GM21423 (cell line): Measurements from ENCODE around the gene RAD51B.

Experiments
- ATAC-seq: cut with Tn5 transposase; IDR thresholded peaks from one replicate; pipeline ENCODE4 v1.9.1; 2021; ENCODE audit warnings: mild to moderate bottlenecking, moderate library complexity; ENCODE audit not compliant: unreplicated experiment

RAD51B gene

GRCh38 chr14:68682166-68683103 lies 862.9 kb downstream of the RAD51B start:
- no peak for ATAC-seq

- ATAC-seq = no peak
These were observed 863.7 kb downstream of the RAD51B start for GRCh38 chr14:68683326-68683725.

GRCh38 chr14:68684466-68685418 lies 865.2 kb downstream of the RAD51B start:
- no peak for ATAC-seq

- peak; percentile 80 for ATAC-seq
These were observed 866.0 kb downstream of the RAD51B start for GRCh38 chr14:68685419-68686204.

GRCh38 chr14:68686205-68686465 lies 866.6 kb downstream of the RAD51B start:
- no peak for ATAC-seq

- no peak for ATAC-seq
These were observed 867.1 kb downstream of the RAD51B start for GRCh38 chr14:68686724-68687123.

GRCh38 chr14:68687746-68688145 lies 868.2 kb downstream of the RAD51B start:
- ATAC-seq = no peak

GRCh38 chr14:68688872-68689371 lies 869.3 kb downstream of the RAD51B start:
- no peak for ATAC-seq

GRCh38 chr14:68689511-68689910 lies 869.9 kb downstream of the RAD51B start:
- ATAC-seq = no peak

- ATAC-seq = no peak
These were observed 870.7 kb downstream of the RAD51B start for GRCh38 chr14:68690089-68690958.

- no peak for ATAC-seq
These were observed 871.6 kb downstream of the RAD51B start for GRCh38 chr14:68691031-68691791.

GRCh38 chr14:68691792-68692118 lies 872.2 kb downstream of the RAD51B start:
- ATAC-seq = no peak

GRCh38 chr14:68692216-68692615 lies 872.6 kb downstream of the RAD51B start:
- ATAC-seq = no peak

- ATAC-seq = no peak
These were observed 873.6 kb downstream of the RAD51B start for GRCh38 chr14:68692916-68693771.

- no peak for ATAC-seq
These were observed 874.3 kb downstream of the RAD51B start for GRCh38 chr14:68693926-68694325.

- ATAC-seq = no peak
These were observed 875.1 kb downstream of the RAD51B start for GRCh38 chr14:68694516-68695235.

- ATAC-seq = peak; percentile 91
These were observed 875.8 kb downstream of the RAD51B start for GRCh38 chr14:68695326-68695768.

- no peak for ATAC-seq
These were observed 876.3 kb downstream of the RAD51B start for GRCh38 chr14:68695856-68696255.
